HG03342 (cell line): ENCODE data around the gene RERE.

ENCODE experiments used
- ATAC-seq: cut with Tn5 transposase; IDR thresholded peaks from one replicate; pipeline ENCODE4 v1.9.1; 2021; ENCODE audit warnings: mild to moderate bottlenecking, moderate library complexity; ENCODE audit not compliant: unreplicated experiment

RERE gene

DNA sequence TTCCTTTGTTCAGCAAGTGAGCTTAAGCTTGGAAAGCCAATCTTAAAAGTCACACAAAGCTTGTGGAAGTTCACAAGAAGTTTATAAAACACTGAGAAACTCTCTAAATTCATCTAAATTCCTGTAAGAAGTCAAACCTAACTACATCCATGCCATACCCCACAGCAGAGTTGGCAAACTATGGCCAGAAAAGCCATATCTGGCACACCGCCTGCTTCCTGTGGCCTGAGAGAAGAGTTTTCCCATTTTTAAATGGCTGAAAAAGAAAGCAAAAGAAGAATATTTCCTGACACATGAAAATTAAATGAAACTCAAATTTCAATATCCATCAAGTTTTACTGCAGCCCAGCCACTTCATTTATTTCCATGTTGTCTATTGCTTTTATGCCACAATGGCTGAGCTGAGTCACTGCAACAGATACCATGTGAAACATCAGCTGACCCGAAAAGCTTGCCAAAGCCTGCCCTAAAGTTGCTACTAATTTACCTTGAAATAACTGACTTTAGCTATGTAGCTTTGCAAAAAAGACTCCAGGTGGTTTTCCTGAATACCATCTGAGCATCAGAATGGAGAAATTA is 262.4 kb downstream of the RERE start:
- no peak for ATAC-seq

DNA sequence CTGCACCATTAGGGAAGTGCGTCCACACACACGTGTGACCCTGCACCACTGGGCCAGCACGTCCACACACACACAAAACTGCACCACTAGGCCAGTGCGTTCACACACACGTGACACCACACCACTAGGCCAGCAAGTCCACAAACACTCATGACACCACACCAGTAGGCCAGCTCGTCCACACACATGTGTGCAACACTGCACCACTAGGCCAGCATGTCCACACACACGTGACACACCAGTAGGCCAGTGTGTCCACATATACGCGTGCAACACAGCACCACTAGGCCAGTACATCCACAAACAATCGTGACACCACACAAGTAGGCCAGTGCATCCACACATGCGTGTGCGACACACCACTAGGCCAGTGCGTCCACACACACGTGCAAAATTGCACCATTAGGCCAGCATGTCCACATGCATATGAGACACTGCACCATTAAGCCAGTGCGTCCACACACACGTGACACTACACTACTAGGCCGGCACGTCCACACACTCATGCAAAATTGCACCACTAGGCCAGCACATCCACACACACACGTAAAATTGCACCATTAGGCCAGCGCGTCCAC is 264.5 kb downstream of the RERE start:
- no peak for ATAC-seq

DNA sequence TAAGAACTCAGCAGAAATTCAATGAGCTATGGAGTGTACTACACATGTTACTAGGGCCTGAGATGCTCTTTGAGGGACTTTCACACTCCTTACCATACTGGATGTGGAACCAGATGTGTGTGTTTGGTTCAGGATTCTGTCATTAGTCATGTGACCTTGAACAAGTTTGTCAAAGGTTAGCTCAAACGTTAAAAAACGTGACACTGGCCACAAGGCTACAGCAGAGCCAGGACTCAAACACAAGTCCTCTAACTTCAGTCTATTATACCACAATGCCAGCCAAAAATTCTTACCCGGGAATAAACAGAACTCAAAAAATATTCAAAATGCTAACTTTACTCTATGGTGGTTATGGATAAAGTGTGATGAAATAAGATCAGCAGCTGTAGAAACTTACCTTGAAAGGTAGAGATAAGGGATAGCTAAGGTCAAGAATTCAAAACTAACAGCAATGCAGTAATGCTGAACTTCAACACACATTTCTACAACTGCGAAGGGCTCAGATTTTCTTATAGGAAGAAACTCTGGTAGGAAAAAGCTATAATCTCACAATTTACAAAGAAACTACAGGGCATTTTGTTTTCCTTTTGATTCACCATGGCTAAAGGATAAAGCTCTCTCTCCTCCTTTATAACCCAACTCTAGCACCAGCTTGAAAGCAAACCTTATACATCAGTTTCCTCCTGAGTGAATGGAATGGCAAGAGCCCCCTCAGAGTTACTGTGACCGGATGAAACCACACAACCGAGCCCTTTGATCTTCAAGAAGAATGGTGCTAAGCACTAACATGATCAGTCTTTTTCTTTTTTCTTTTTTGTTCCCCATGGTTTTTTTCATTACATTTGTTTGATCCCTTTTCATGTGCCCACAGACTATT is 265.6 kb downstream of the RERE start:
- ATAC-seq: no peak

DNA sequence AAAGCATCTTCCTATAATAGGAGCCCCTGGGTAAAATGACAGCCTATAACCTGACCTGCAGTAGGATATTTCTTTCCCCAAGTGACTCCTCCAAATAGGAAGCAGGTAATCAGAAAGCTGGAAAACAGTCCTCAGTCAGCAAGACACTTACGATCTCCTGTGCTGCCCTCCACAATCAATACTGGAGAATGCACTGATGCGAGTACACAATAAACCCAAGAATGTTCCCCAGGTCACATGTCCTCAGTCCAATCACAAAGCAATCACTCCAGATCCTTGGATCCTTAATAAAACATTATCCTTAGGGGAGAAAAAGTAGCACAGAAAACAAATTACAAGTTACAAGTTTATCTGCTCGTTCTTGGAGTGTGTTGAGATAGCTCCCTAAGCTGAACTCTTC is 266.4 kb downstream of the RERE start:
- ATAC-seq: no peak

DNA sequence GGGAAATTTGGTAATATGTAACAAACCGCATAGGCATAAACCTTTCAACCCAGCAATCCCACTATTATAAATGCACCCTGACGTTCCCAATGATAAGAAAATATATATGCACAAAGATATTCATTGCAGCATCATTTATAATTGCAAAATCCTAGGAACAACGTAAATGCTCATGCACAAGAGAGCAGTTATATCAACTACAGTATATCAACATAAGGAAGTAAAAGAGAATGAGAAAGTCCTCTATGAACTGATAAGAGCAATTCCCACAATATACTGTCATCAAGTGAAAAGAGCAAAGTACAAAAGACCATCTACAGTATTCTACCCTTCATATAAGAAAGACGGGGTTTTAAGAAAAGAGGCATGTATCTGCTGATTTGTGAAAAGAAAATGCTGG is 269.6 kb downstream of the RERE start:
- ATAC-seq: no peak

DNA sequence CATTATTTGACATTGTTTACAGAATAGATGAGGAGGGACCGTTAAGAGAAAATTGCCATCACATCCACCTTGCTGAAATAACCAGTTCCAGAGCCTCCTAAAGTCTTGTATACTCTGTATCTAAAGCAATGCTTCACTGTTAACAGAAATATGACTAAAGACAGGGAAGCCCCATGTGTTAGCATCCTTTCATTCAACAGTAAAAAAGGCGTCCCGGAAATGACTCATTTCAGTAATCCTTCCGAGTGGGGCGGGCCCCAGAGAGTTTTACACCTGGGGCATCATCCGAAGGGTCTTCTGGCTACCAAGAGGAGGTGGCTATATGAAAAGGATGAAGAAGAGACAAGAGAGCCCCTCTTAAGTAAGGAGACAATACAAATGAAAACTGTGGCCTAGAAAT is 272.4 kb downstream of the RERE start:
- no peak for ATAC-seq

DNA sequence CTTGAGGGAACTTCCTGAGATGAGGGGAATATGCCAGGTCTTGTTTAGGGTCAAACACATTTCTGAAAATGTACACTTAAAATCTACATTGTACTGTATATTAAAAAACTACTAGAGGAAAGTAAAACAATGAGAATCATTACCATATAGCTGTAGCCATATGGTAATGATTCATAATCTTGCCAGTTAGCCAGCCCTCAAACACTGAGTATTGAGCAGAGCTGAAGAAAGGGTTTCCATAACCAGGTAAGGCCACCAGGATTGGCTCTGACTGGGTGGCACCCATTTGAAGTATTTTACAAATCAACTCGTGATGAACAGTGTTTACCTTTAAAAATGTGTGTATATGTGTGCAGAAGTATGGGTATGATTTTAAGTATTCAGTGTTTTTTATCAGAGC is 272.8 kb downstream of the RERE start:
- no peak for ATAC-seq

DNA sequence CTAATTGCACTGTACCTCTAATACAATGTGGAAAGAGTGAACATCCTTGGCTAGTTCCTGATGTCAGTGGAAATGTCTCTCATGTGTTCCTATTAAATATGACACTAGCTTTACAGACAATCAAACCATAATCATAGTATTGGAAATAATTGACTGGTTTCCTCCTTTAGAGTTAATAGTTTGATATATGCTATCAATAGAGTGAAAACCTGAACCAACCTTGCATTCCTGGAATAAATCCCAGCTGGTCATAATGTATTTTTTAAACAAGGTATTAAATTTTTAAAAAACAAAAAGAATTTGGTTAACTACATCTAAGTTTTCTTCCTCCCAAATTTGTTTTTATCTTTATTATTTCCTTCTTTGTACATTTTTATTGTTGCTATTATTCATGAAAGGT is 273.5 kb downstream of the RERE start:
- no peak for ATAC-seq

DNA sequence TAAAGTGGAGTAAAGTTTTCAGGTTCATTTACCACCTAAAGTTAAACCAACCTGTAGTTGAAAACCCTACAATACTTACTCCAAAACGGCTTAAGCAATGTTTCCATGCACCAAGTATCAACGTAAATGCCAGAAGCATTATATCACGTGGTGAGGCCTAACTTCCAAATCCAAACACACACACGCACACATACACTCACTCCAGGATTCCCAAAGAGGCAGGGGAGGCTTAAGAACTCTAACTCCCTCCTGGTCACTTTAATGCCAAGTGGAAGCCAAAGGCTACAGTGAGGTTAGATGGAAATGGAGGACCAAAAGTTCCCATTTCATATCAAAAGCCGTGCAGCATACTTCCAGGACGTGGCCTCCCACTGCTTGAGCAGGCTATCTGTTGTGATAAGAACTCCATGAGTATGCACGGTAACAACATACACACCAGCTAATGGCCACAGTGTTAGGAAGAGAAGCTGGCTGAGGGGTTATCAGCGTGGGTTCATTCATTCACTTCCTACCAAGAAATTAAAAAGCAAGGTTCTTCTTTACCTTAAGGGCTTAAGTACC is 275.4 kb downstream of the RERE start:
- ATAC-seq: no peak

DNA sequence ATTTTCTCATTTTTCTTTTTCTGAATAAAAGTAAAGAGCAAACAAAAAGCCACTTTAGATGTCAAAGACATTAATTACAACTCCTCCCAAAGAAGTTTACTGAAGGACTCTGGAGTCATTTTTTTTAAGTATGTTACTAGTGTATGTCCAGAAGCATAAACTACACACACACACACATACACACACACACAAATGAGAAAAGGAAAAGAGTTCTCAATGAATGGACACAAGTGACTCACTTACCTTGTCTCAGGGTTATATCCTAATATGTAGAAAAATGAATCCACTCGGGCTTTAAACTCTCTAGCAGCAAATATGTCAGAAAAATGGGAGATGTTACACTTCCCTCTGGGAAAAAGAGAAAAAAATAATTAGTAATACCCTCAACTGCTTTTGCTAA is 276.5 kb downstream of the RERE start:
- no peak for ATAC-seq

DNA sequence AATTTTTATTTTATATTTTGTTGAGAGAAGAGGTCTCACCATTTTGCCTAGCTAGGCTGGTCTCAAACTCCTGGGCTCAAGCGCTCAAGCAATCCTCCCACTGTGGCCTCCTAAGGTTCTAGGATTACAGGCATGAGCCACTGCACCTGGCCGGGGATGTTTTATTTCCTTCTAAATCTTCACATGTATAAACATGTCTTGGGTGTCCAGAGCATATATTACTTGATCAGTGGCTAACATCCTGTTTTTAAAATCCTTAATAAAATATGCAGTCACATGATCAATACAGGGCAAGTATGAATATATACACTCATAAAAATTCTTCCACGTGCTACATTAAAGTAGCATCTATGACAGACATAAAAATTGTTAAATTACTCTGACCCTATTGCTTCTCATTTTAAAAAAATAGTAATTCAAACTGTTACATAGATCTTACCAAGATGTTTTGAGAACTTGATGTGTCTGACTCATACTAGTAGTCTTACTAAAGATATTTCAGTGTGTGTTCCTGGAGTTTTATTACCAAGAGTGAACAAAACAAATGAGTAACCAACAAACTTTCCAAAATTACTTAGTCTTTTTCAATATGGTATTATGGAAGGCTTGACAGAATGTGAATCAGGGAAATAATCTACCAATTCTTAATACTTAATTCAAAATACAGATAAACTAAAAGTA is 277.0 kb downstream of the RERE start:
- no peak for ATAC-seq

DNA sequence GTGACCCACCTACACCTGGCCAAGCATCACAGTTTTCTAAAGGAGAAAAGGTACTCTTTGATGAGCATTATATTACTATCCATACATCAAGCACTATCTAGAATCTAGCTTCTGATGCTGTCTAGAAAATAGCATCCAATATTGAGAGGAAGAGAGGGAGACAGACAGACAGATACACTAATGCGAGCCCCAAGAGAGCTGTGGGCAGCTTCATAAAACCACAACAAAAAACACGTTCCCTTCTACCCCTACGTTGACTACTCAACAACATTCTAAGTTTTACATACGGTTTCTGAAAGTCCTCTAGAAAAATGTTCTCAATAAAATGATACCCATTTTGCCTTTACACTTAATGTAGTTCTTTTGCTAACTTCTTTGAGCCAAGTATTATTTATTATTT is 277.8 kb downstream of the RERE start:
- ATAC-seq: no peak

DNA sequence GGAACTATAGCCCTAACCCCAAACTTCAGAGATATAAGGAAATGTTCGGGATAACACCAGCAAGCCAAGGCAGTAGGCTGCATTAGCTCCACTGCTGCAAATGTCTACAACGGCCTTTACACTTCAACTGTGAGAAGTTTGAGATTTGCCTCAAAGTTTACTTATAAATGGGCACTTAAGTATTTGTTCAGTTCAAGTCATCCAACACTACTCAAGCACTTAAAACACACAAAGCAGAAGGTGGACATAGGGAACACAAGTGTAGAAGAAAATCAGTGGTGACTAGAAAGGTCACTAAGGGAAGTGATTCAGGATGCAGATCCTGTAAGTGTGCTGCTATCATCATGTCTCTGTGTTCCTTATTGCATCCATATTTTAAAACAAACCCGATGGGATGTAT is 278.9 kb downstream of the RERE start:
- ATAC-seq: no peak

DNA sequence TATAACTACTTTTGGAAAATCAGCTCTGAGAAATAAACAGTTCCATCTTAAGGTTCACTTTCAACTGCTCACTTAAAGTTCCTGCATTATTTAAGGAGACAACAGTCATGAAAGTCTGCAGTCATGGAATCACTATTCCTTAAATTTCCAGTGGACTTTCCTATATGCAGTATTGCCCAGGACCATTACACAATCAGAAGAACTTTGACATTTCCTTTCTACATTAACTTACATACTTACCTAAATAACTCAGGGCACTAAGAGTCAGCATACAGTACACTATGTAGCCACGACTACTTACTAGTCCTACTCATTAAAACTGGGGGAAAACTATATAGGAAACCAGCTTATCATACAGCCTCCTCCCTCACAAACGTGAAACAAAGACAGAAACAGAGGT is 279.4 kb downstream of the RERE start:
- ATAC-seq: no peak

DNA sequence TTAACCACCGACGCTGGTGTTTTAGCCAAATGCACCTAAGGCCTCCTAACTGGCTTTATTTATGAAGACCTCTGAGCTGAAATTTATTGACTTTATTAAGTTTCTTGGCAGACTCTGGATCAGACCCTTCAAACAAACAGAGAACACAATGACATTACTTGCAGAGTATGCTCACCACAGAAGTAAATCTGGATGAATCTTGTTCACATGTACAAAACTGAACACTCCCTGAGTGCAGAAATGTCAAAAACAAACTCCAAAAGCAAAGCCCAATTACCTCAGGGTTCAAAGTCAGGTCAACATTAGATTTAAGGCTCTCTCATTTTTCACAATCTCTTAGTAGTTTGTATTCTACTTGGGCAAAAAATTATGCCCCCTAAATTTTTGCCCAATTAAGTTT is 280.9 kb downstream of the RERE start:
- no peak for ATAC-seq

DNA sequence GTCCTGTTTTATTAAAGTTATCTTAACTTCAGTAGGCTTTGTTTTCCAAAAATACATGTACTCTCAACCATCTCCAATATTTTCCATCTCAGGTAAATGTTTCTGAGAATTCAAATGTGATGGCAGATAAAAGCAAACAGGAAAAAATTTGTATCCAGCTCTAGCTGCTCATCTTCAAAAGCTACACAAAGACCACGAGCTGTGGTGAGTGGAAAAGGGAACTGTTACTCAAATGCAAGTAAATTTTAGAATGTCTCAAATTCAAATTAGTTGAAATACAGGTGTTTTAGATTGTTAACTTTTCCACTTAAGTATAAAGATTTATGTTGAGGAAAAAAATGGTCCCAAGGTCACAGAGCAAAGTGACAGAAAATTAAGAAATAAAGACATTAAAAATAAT is 283.5 kb downstream of the RERE start:
- ATAC-seq: no peak

DNA sequence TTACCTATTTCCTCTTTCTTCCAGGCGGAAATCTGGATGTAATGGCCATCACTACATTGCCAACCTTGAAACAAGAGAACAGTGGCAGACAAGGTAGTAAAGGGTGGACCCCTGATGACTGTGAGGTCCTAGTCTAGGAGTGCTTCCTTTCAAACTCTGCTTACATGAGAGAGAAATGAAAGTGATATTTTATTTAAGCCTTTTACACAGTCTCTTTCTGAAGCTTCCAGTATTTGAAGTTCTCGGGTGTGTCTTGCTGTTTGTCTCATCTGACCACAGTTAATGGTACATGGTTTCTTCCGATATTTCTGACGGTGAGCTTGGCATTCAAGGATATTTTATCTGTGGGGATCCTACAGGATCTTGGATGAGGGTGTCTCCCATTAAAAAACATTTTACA is 284.3 kb downstream of the RERE start:
- peak; percentile 65 for ATAC-seq

DNA sequence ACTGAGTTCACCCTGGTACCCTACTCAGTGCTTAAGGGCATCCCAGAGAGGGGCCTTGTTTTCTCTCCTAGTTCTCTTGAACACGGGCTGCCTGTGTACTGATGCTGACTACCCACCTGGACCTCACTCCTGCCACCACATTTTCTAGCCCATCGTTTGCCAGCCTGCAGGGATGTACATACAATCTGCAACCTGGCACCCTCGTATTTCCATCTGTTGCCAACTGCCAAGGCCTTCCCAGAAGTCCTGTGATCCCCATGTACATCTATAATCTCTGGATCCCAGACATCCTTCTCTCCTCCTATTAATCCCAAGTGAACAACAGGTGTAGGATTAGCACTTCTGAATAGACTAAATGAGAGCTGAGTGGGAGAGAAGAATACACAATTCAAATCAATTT is 287.5 kb downstream of the RERE start:
- no peak for ATAC-seq

DNA sequence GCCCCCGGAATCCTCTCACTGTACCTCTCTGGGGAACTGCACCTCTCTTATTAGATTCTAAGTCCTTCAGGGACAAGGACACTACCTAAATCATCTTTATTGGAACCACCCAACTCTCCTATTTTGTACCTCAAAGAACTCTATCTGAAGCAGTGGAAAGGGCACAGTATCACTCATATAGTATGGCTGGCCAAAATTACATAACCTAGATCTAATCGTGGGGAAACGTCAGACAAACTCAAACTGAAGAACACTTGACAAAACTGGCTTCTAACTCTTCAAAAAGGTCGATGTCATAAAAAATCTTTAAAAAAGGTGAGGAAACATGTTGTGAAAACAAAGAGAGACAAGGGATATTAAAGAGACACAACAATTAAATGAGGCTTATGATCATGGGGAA is 289.5 kb downstream of the RERE start:
- ATAC-seq: no peak

DNA sequence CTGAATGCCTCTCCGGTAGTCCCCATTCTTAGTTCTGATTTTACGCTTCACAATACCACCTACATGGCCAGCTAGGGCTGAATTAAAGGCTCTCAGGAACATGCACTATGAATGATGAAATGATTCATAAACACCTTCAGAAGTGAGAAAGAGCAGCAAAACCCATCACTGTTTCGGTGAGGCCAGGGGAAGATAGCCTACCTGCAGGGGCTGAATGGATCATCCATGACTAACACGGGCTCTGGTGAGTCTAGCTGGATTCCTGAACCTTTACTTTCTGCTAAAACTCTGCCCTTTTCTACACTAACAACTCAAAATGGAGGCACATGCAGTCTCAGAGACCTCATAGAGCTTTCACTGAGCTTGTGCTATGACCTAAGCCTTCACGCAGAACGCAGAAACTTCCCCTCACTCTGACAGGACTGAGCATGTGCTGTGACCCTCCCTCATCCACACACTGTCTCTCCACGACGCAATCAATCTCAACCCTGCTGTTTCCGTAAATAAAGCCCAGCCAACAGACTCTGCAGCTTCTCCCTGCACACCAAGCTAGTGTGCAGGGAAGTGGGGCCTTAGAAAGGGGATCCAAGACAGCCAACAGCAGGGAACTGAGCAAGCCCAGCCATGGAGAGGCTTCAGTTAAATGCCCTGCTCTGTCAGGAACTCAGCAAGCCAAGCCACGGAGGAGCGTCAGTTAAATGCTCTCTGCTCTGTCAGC is 291.7 kb downstream of the RERE start:
- peak; percentile 67 for ATAC-seq

DNA sequence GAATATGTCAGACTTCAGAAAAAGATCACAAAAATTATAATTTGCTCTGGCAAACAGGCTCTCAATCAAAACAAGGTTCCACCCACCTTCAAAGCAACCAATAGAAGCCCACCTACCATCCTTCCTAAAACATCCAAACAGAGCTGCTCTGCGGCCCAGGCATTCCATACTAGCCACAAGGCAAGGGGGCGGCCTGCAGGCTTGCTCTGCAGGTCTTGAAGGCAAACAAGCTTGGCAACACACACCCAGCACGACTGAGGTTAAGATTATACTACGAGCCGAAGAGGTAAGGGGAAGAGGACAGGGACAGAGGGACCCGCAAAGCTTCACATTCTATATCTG is 292.3 kb downstream of the RERE start:
- no peak for ATAC-seq
